BLaER1 treated with 17β-estradiol and CSF1 and Interleukin-3, amounts not matched to agents 10 nM and 100 nM (cell line): Measurements from ENCODE around the gene EIF3D.

Source experiments
- H3K27ac ChIP-seq, 11 experiments: shearing (Covaris generic); formaldehyde crosslinking; 2 replicates each; pipeline ENCODE4 v1.8.1; 2022
- H3K27me3 ChIP-seq, 11 experiments: shearing (Covaris generic); formaldehyde crosslinking; 2 replicates each; pipeline ENCODE4 v1.8.1; 2022
- H3K36me3 ChIP-seq, 11 experiments: shearing (Covaris generic); formaldehyde crosslinking; 2 replicates each; pipeline ENCODE4 v1.8.1; 2022
- H3K4me1 ChIP-seq, 10 experiments: shearing (Covaris generic); formaldehyde crosslinking; 2 replicates each; pipeline ENCODE4 v1.8.1; 2022
- H3K4me2 ChIP-seq, 11 experiments: shearing (Covaris generic); formaldehyde crosslinking; 2 replicates each; pipeline ENCODE4 v1.8.1; 2022
- H3K4me3 ChIP-seq, 10 experiments: shearing (Covaris generic); formaldehyde crosslinking; 2 replicates each; pipeline ENCODE4 v1.8.1; 2022
- H3K9ac ChIP-seq, 11 experiments: shearing (Covaris generic); formaldehyde crosslinking; 2 replicates each; pipeline ENCODE4 v1.8.1; 2022
- H3K9me3 ChIP-seq, 11 experiments: shearing (Covaris generic); formaldehyde crosslinking; replicated peaks in 1 of 11; 2 replicates each; pipeline ENCODE4 v1.8.1; 2022
- H4K20me1 ChIP-seq, 11 experiments: shearing (Covaris generic); formaldehyde crosslinking; 2 replicates each; pipeline ENCODE4 v1.8.1; 2022
- Cebpa-rat ChIP-seq, 11 experiments: shearing (Covaris generic); IDR thresholded peaks; 2 replicates each; pipeline ENCODE4 v1.8.1; 2022

EIF3D gene

GRCh38 chr22:36560001-36560400, 31.0 kb upstream of the EIF3D start:
- H3K36me3 ChIP-seq: no peaks in the 10 kb centered on the region

DNA sequence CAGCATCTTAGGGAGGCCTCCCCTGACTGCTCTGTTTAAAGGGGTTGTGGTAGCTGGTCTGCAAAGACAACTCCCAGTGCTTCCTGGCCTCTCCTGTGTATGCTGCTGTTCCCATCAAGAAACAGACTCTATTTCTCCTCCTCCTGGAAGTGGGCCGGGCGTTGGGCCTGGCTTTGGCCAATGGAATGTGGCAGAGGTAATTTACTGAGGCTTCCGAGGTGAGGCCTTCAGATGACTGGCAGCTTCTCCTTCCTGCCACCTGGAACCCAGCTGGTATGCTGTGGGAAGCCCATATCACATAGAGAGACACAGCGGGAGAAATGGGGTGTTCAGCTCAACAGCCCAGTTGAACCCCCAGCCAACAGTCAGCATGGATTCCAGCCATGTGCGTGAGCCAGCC, 25.1 kb upstream of the EIF3D start:
- TF ChIP-seq Cebpa-rat (IDR thresholded peaks at IDR 0.05): no peak
- H3K4me1 ChIP-seq: peaks cover 28 to 62% (median 49%) of the 10 kb centered on the region in 10 experiments

More at GRCh38 chr22:36560001-36560400, 31.0 kb upstream of the EIF3D start:
- Histone ChIP-seq H3K9me3 (no peaks in the 10 kb centered on the region), H3K4me2 (no peak overlapping the region), H3K4me1 (peaks cover 22 to 37% (median 28%) of the 10 kb centered on the region in 10 experiments), H3K9ac (no peak overlapping the region), H3K27me3 (peaks cover 0 to 21% (median 17%) of the 10 kb centered on the region in 11 experiments; a peak in 20 of 22 replicates), H4K20me1 (no peaks in the 10 kb centered on the region), H3K4me3 (no peak overlapping the region), H3K27ac (no peak overlapping the region)
- no peak for TF ChIP-seq Cebpa-rat (IDR thresholded peaks at IDR 0.05)

DNA sequence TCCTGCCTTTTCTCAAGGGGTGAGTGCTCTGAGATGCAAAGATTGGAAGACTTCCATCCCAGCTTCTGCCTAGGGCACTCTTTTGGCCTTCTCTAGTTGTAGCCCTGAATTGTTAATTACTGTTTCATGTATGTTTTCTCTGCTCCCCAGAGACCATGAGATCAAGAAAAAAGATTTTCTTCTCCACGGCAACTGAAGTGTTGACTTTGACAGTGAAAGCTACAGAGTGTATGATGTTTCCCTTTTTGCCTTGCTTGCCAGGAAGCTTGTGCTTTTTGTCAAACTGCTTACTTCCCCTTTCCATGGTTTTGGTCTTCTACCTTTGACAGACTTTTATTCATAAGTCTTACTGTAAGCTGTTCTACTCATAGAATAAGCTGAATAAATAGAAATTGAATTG, 23.3 kb upstream of the EIF3D start:
- no peak for TF ChIP-seq Cebpa-rat (IDR thresholded peaks at IDR 0.05)
- Histone ChIP-seq H3K27ac (peak overlapping the region in 6 of 11 experiments; percentile 20 to 82 (median 42); a peak in 8 of 22 replicates), H3K9me3 (no peaks in the 10 kb centered on the region), H3K9ac (peak overlapping the region in 1 of 11 experiments; percentile 60; a peak in 2 of 22 replicates), H3K27me3 (no peaks in the 10 kb centered on the region), H4K20me1 (no peaks in the 10 kb centered on the region), H3K4me3 (no peak overlapping the region), H3K4me1 (peaks cover 38 to 63% (median 55%) of the 10 kb centered on the region in 10 experiments), H3K36me3 (no peaks in the 10 kb centered on the region), H3K4me2 (peak overlapping the region; percentile 20 to 81 (median 57))

More for the DNA sequence above, 25.1 kb upstream of the EIF3D start:
- Histone ChIP-seq H3K9ac (no peak overlapping the region; a peak in 1 of 22 replicates), H3K4me3 (no peak overlapping the region), H4K20me1 (no peaks in the 10 kb centered on the region), H3K27me3 (no peaks in the 10 kb centered on the region), H3K4me2 (peak overlapping the region in 10 of 11 experiments; percentile 8 to 63 (median 50); a peak in 18 of 22 replicates), H3K27ac (no peak overlapping the region), H3K36me3 (no peaks in the 10 kb centered on the region), H3K9me3 (no peaks in the 10 kb centered on the region)

GRCh38 chr22:36550701-36551495, 21.9 kb upstream of the EIF3D start:
- H3K27me3 ChIP-seq: no peaks in the 10 kb centered on the region
- H3K9ac ChIP-seq: no peak overlapping the region
- no peaks in the 10 kb centered on the region for H4K20me1 ChIP-seq
- no peaks in the 10 kb centered on the region for H3K36me3 ChIP-seq
- H3K27ac ChIP-seq: no peak overlapping the region
- no peak overlapping the region for H3K4me3 ChIP-seq
- peaks cover 50 to 74% (median 59%) of the 10 kb centered on the region in 10 experiments for H3K4me1 ChIP-seq
- TF ChIP-seq Cebpa-rat (IDR thresholded peaks at IDR 0.05): no peak
- H3K9me3 ChIP-seq: no peaks in the 10 kb centered on the region
- peak overlapping the region in 10 of 11 experiments; percentile 20 to 81 (median 57); a peak in 16 of 22 replicates for H3K4me2 ChIP-seq

DNA sequence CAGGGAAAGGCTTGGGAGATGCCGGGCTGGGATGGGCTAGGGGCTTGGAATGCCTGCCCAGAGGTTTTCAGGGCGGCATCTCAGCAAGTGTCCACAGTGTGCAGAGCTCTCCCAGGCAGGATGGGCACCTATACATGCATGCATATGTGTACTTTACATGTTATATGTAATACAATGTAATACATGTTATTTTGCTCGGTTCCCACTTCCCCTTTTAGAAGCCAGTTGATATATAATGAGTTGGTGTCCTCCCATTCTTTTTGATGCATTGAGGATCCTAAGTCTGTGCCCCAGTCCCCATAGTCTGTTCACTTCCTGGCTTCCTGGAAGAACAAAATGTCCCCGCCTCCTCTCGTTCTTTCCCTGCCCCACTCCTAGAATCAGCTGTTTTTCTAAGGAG, 20.1 kb upstream of the EIF3D start:
- no peaks in the 10 kb centered on the region for H3K36me3 ChIP-seq
- no peaks in the 10 kb centered on the region for H3K27me3 ChIP-seq
- no peak for TF ChIP-seq Cebpa-rat (IDR thresholded peaks at IDR 0.05)
- peak overlapping the region in 10 of 11 experiments; percentile 21 to 70 (median 54); a peak in 17 of 22 replicates for H3K27ac ChIP-seq
- H3K9ac ChIP-seq: peak overlapping the region in 2 of 11 experiments; percentile 42; a peak in 3 of 22 replicates
- no peaks in the 10 kb centered on the region for H3K9me3 ChIP-seq
- H3K4me3 ChIP-seq: no peak overlapping the region
- H4K20me1 ChIP-seq: no peaks in the 10 kb centered on the region
- peak overlapping the region; percentile 38 to 77 (median 58) for H3K4me2 ChIP-seq
- peaks cover 49 to 88% (median 68%) of the 10 kb centered on the region in 10 experiments for H3K4me1 ChIP-seq

DNA sequence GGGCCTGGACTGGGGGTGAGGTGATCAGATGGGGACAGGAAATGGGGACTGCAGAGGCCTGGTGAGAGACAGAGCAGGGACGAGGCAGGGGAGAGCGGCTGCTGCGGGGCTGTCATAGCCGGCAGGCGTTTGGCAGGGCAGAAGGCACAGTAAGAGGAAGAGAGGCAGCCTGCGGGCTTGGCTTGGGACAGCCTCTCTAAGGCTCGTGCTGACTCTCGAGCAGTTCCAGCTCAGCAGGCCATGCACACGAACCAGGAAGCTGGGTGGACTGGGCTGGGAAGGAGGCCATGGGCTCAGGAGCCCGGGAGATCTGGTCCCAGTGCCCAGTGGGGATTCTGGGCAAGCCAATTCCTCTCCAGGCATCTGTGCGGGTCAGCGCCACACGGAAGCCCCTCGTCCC, 19.6 kb upstream of the EIF3D start:
- peaks cover 44 to 84% (median 64%) of the 10 kb centered on the region in 10 experiments for H3K4me1 ChIP-seq
- no peaks in the 10 kb centered on the region for H3K27me3 ChIP-seq
- no peak for TF ChIP-seq Cebpa-rat (IDR thresholded peaks at IDR 0.05)
- H4K20me1 ChIP-seq: no peaks in the 10 kb centered on the region
- H3K27ac ChIP-seq: peak overlapping the region in 10 of 11 experiments; percentile 21 to 70 (median 52); a peak in 16 of 22 replicates
- no peak overlapping the region for H3K4me3 ChIP-seq
- H3K9ac ChIP-seq: peak overlapping the region in 1 of 11 experiments; percentile 42; a peak in 2 of 22 replicates
- no peaks in the 10 kb centered on the region for H3K9me3 ChIP-seq
- peak overlapping the region; percentile 38 to 77 (median 58); a peak in 21 of 22 replicates for H3K4me2 ChIP-seq
- H3K36me3 ChIP-seq: no peaks in the 10 kb centered on the region

- Histone ChIP-seq H3K27ac (no peak overlapping the region), H3K4me2 (peak overlapping the region in 3 of 11 experiments; percentile 30 to 67 (median 43); a peak in 5 of 22 replicates), H3K4me3 (no peak overlapping the region), H3K36me3 (no peaks in the 10 kb centered on the region), H3K4me1 (peaks cover 28 to 78% (median 50%) of the 10 kb centered on the region in 10 experiments), H4K20me1 (no peaks in the 10 kb centered on the region), H3K9ac (no peak overlapping the region), H3K9me3 (no peaks in the 10 kb centered on the region), H3K27me3 (no peaks in the 10 kb centered on the region)
- TF ChIP-seq Cebpa-rat (IDR thresholded peaks at IDR 0.05): no peak
Measured at GRCh38 chr22:36546932-36547331, 18.0 kb upstream of the EIF3D start.

- peak overlapping the region in 8 of 11 experiments; percentile 14 to 67 (median 30); a peak in 10 of 22 replicates for H3K4me2 ChIP-seq
- no peaks in the 10 kb centered on the region for H3K36me3 ChIP-seq
- no peaks in the 10 kb centered on the region for H3K9me3 ChIP-seq
- no peak for TF ChIP-seq Cebpa-rat (IDR thresholded peaks at IDR 0.05)
- no peak overlapping the region for H3K4me3 ChIP-seq
- H3K4me1 ChIP-seq: peaks cover 21 to 78% (median 44%) of the 10 kb centered on the region in 10 experiments
- H3K9ac ChIP-seq: peak overlapping the region in 3 of 11 experiments; percentile 16 to 52 (median 18); a peak in 2 of 22 replicates
- no peaks in the 10 kb centered on the region for H3K27me3 ChIP-seq
- H4K20me1 ChIP-seq: no peaks in the 10 kb centered on the region
- peak overlapping the region in 2 of 11 experiments; percentile 15 to 23; a peak in 2 of 22 replicates for H3K27ac ChIP-seq
Measured at GRCh38 chr22:36546092-36546804, 17.3 kb upstream of the EIF3D start.
